K562 (cell line): ENCODE measurements around the gene OSCP1. TPM values are rescaled to one million over a fixed set of nuclear protein-coding genes. Genes with fewer than 3 reads are reported as not detected.

ENCODE experiments used
- ATF7 ChIP-seq: fragments of 450-650 bp; IDR thresholded peaks from 2 replicates; pipeline ENCODE4 v1.7.1; 2014; ENCODE audit warnings: mild to moderate bottlenecking, moderate library complexity
- ELF2 ChIP-seq: fragments of 250-450 bp; sonication (Bioruptor Pico); IDR thresholded peaks from 2 replicates; pipeline ENCODE4 v1.5.0; 2021; ENCODE audit warnings: mild to moderate bottlenecking
- FOXM1 ChIP-seq, 2 experiments: fragments of 450-650 bp in 1 of 2; sonication (generic) in 1 of 2; formaldehyde crosslinking in 1 of 2; IDR thresholded peaks; 2 replicates each; pipeline versions ENCODE4 v1.6.1 to v1.9.0; 2017 to 2022; ENCODE audit warnings: low read depth in 2 of 2, mild to moderate bottlenecking in 2 of 2, missing genetic modification reagents in 1 of 2, moderate library complexity in 1 of 2
- PRPF4 ChIP-seq: fragments of 200-400 bp; formaldehyde crosslinking; IDR thresholded peaks from one replicate; pipeline ENCODE4 v1.6.1; 2017; ENCODE audit warnings: low read length, low read depth, mild to moderate bottlenecking; ENCODE audit not compliant: insufficient read depth, poor library complexity, severe bottlenecking
- RREB1 ChIP-seq: fragments of 250-450 bp; sonication (Bioruptor Pico); IDR thresholded peaks from 2 replicates; pipeline ENCODE4 v1.4.0; 2020
- ZNF699 ChIP-seq: fragments of 250-450 bp; sonication (Bioruptor Pico); IDR thresholded peaks from 2 replicates; pipeline ENCODE4 v1.8.0; 2021; ENCODE audit warnings: mild to moderate bottlenecking, moderate library complexity; ENCODE audit not compliant: insufficient replicate concordance
- polyA plus RNA-seq, 8 experiments: library from polyadenylated mRNA; depleted of rRNA in 4 of 8; stranded (reverse) in 5 of 8; unstranded in 3 of 8; fragments of >200 nt; fragmentation: Nextera tagmentation in 2 of 8; fragmentation: Illumina TruSeq in 1 of 8; extraction: Ambion mirVana in 2 of 8; extraction: Trizol in 1 of 8; gene quantifications; 2 replicates each; pipeline versions ENCODE4 v1.2.1 to v1.2.3, GENCODE V29; 2011 to 2014; ENCODE audit warnings: inconsistent platforms in 1 of 8, missing spikeins in 1 of 8
- total RNA-seq, 7 experiments: library from RNA; depleted of rRNA in 6 of 7; stranded (reverse); fragments of >200 nt in 6 of 7; fragmentation: Illumina TruSeq in 2 of 7; extraction: Trizol in 2 of 7; gene quantifications; 2 replicates each; pipeline versions ENCODE4 v1.2.1 to v1.2.3, GENCODE V29; 2011 to 2021; ENCODE audit warnings: low replicate concordance in 1 of 7
- TF ChIP-seq, protein P1 (sequence below): fragments of 250-450 bp; sonication (Bioruptor Pico); IDR thresholded peaks from 2 replicates; pipeline ENCODE4 v1.8.0; 2021; ENCODE audit warnings: moderate library complexity, mild to moderate bottlenecking, inconsistent platforms
- TF ChIP-seq, protein P2 (sequence below), 2 experiments: fragments of 450-650 bp; formaldehyde crosslinking in 1 of 2; IDR thresholded peaks; 2 replicates each; pipeline versions ENCODE4 v1.4.0 to v1.6.1; 2014 to 2020; ENCODE audit warnings: mild to moderate bottlenecking in 2 of 2, borderline replicate concordance in 1 of 2, low read depth in 1 of 2

OSCP1 gene
- total and polyA plus RNA-seq, 9 of the 15 experiments (the other 6 are each of a cell fraction or from before 2014, with no cell fraction given): 0.15 to 0.40 (median 0.33) TPM; not detected in 5

- TF ChIP-seq RREB1 (no peak), ATF7 (peak; percentile 19; the same call in 1 of the 2 replicates), PRPF4 (no peak), ELF2 (CRISPR knock-in tag) (no peak), ZNF699 (CRISPR knock-in tag) (no peak), FOXM1 (IDR thresholded peaks at IDR 0.05; ENCODE audit: low read depth) (peak; percentile 58), FOXM1 (CRISPR knock-in tag; IDR thresholded peaks at IDR 0.05; ENCODE audit: low read depth) (no peak)
- TF ChIP-seq, protein P1, sequence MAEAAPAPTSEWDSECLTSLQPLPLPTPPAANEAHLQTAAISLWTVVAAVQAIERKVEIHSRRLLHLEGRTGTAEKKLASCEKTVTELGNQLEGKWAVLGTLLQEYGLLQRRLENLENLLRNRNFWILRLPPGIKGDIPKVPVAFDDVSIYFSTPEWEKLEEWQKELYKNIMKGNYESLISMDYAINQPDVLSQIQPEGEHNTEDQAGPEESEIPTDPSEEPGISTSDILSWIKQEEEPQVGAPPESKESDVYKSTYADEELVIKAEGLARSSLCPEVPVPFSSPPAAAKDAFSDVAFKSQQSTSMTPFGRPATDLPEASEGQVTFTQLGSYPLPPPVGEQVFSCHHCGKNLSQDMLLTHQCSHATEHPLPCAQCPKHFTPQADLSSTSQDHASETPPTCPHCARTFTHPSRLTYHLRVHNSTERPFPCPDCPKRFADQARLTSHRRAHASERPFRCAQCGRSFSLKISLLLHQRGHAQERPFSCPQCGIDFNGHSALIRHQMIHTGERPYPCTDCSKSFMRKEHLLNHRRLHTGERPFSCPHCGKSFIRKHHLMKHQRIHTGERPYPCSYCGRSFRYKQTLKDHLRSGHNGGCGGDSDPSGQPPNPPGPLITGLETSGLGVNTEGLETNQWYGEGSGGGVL (CRISPR knock-in tag): no peak
- TF ChIP-seq, protein P2, sequence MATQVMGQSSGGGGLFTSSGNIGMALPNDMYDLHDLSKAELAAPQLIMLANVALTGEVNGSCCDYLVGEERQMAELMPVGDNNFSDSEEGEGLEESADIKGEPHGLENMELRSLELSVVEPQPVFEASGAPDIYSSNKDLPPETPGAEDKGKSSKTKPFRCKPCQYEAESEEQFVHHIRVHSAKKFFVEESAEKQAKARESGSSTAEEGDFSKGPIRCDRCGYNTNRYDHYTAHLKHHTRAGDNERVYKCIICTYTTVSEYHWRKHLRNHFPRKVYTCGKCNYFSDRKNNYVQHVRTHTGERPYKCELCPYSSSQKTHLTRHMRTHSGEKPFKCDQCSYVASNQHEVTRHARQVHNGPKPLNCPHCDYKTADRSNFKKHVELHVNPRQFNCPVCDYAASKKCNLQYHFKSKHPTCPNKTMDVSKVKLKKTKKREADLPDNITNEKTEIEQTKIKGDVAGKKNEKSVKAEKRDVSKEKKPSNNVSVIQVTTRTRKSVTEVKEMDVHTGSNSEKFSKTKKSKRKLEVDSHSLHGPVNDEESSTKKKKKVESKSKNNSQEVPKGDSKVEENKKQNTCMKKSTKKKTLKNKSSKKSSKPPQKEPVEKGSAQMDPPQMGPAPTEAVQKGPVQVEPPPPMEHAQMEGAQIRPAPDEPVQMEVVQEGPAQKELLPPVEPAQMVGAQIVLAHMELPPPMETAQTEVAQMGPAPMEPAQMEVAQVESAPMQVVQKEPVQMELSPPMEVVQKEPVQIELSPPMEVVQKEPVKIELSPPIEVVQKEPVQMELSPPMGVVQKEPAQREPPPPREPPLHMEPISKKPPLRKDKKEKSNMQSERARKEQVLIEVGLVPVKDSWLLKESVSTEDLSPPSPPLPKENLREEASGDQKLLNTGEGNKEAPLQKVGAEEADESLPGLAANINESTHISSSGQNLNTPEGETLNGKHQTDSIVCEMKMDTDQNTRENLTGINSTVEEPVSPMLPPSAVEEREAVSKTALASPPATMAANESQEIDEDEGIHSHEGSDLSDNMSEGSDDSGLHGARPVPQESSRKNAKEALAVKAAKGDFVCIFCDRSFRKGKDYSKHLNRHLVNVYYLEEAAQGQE (IDR thresholded peaks at IDR 0.05; ENCODE audit: borderline replicate concordance): no peak
- TF ChIP-seq, protein P2 (CRISPR knock-in tag; IDR thresholded peaks at IDR 0.05; ENCODE audit: low read depth): no peak
These were observed 38.3 kb downstream of the OSCP1 start (continued) for GRCh38 chr1:36411674-36412648.
